ENCODE results near the gene TNS3.
"Not testable (repeated sequence)": the region's sequence is repeated elsewhere in the genome, so short reads cannot be mapped to it uniquely, and the experiment has no call there.

Gene TNS3

DNA sequence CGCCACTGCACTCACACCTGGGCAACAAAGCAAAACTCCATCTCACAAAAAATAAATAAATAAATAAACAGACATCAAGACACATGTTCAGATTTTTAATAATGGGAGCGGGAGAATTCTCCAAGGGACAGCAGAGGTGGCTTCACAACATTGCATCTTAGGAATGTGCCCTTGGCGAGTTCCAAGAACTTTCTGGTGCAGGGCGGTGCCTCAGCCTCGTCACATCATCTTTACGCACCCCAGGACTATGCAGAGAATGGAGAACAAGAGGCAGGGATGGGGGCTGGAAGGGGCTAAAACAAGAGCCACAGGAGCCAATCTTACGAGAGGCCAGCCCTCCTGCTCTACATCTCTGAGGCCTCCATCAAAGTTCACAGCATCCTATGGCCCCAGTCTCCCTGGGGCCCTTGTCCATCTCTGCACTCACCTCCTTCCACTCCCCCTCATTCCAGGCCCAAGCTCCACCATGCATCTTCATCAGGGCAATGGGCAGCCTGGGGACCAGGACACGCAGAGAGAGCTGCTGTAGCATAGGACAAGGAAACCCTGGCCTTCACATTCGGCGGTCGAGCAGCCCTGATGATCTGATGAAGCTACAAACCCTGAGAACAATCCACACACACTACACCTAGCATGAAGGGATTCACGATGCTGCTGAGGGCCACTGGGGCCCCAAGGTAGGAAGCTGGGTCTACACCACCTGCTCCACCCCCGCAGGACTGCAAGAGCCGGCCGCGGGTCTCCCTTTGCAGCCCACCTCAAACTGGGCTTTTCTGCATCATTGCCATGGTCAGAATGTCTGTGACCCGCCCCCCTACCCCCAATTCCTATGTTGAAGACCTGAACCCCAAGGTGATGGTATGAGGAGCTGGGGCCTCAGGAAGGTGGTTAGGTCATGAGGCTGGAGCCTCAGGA is 22.3 kb downstream of the TNS3 start:
- no peak for DNase-seq

- no peak for DNase-seq
These were observed 23.9 kb downstream of the TNS3 start for GRCh38 chr7:47557694-47558670.

GRCh38 chr7:47557317-47557693 is 24.6 kb downstream of the TNS3 start:
- no peak for DNase-seq

DNA sequence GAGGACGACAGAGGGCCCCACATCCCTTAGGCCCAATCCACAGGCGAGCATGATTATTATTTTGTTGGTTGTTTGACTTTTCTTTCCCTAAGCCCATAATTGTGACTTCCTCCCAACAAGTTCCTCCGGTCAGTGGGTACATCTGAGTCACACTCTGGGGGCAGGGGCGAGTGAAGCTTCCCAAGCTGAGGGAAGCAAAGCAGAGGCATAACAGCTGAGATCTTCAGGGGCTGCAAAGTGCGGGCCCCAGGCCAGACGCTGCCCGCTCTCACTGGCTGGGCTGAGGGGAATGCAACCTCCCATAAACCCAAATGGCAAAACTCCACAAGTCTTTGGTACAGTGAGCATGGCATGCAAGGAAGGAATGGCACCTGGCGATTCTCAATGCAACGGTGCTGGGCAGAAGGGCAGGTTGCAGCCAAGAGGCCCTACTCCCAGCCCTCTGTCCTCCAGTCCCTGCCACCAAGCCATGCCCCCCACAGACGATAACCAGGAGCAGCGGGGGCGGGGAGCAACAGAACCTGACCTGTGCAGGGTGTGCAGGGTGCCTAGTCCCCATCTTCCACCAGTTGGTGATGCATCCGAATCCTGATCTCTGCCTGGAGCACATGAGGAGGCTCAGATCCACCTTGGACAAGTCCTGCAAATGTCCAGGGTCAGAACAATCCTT is 25.3 kb downstream of the TNS3 start:
- no peak for DNase-seq

- DNase-seq: no peak
These were observed 28.6 kb downstream of the TNS3 start for GRCh38 chr7:47553309-47553708.

- no peak for DNase-seq
These were observed 29.3 kb downstream of the TNS3 start for GRCh38 chr7:47552621-47553020.

- DNase-seq: no peak
These were observed 30.1 kb downstream of the TNS3 start for GRCh38 chr7:47551668-47552440.

DNA sequence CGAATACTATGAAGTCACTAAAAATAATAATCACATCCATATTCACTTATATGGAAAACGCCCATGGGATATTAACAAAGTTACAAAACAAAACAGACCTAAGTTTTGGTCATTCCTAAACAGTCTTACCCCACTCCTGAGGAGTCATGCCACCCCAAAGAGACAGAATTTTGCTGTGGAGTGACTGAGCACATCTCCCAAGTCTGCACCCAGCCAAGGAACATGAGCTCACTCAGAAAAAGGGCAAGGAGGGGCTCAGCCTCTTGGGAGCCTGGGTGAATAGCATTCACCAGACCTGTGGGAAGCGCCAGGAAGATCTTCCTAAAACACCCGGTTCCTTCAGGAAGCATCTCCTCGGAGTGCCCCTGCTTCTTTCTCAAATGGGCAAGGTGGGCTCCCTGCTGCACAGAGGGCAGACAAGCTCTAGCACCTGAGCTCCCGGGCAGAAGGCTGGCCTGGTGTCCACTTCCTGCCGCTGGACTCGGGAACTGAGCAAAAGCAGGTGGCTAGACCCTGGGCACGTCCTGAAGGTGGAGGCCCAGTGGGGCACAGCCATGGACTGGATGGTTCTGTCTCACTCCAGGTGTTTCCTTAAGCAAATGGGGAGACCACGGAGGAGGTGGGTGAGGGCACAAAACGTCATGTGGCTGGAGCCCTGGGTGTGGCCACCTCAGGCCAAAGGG is 31.0 kb downstream of the TNS3 start:
- DNase-seq: no peak

DNA sequence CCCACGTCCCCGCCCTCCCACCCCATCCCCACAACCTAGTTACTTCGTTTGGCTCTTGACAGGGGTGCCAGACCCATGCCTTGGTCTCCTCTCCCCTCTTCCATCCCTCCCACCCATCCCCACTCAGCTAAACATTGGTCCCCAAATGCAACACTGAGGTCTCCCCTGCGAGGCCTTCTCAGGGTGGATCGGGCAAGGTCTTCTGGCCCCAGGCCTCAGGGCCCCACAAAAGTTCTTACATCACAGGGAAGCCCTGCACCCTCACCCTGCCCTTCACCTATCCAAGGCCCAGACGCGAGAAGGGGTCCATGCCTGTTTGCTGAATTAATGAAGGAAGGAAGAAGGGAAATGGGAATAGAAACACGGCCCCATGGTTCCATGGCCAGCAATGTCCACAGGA is 32.0 kb downstream of the TNS3 start:
- no peak for DNase-seq

DNA sequence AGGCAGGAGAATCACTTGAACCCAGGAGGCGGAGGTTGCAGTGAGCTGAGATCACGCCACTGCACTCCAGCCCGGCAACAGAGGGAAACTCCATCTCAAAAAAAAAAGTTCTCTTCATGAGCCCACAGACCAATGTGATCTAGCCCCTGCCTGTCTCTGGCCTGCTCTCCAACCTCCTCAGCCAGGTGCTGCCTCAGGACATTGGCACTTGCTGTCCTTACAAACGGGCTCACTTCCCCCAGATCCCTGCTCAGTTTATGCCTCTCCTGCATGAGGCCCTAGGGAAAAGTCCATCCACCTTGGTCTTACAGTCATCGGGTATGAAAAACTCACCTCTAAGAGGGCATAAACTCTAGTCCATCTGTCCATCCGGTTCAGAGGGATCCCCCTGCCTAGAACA is 32.5 kb downstream of the TNS3 start:
- DNase-seq: no peak

DNA sequence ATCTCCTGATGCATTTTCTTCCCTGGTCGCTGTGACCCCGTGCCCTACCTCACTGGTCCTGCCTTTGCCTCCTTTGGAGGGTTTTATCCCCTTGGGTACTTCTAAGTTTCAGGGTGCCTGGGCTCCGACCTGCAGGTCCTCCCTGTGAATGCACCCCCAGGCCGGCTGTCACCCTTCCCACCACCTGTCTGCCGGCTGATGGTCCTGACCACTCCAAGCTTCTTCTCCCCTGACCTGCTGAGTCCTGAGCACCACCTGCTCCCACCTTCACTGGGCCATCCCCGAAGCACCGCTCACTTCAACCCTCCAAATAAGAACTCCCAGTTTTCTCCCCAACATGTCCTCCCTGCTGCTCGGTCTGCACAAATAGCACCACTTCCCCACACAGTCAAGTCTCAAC is 33.4 kb downstream of the TNS3 start:
- DNase-seq: no peak

- no peak for DNase-seq
These were observed 35.0 kb downstream of the TNS3 start for GRCh38 chr7:47546733-47547494.

- DNase-seq: no peak
These were observed 35.7 kb downstream of the TNS3 start for GRCh38 chr7:47546171-47546570.

DNA sequence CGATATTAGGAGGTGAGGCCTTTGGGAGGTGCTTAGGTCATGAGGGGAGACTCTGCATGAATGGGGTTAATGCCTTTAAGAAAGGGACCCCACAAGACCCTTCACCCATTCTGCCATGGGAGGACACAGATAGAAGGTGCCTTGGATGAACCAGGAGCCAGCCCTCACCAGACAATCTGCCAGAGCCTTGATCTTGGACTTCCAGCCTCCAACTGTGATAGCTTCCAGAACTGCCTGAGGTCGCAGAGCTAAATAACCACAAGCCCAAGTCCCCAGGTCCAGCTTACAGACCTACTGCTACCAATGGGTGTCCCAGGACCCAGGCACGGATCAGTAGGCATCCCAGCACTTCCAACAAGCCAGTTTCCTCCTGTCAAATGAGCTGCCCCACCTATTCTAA is 37.5 kb downstream of the TNS3 start:
- no peak for DNase-seq

- DNase-seq: no peak
These were observed 38.2 kb downstream of the TNS3 start for GRCh38 chr7:47543714-47544113.

DNA sequence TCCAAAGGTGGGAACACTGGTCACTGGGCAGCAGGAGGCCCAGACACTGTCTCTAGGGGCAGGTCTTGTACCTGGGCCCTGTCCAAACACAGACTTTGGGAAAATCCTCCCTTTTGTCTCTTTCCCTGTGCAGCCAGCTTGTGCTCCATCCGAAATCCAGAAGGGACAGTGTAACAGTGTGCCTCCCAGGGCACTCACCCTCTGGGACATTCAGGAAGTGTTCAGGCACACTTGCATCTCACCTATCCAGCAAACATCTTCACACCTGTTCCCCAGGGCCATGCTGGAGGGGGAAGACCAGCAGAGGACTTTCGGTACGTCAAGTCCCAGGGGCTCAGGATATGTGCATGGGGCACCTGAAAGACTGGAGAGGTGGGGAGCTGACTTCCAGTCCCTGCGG is 38.9 kb downstream of the TNS3 start:
- no peak for DNase-seq

DNA sequence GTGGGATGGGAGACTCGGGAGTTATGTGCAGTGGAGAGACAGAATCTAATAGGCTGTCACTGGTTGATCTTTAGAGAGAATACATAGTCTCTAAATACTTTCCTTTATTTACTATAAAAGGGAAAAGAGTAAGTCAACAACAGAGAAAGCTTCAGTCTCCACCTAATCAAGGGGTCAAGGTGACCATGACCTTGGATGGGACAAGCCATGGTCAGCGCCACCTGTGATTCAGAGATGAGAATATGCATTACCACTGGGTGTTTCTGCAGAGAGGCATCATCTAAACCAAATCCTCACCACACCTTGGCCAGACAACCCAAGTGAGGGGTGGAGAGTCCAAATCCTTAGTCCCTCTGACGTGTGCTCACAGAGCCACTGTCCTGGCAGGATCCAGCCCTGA is 39.9 kb downstream of the TNS3 start:
- no peak for DNase-seq

- not testable (repeated sequence) for DNase-seq
These were observed 40.4 kb downstream of the TNS3 start for GRCh38 chr7:47541485-47541884.

GRCh38 chr7:47540387-47541350 is 41.2 kb downstream of the TNS3 start:
- DNase-seq: no peak

DNA sequence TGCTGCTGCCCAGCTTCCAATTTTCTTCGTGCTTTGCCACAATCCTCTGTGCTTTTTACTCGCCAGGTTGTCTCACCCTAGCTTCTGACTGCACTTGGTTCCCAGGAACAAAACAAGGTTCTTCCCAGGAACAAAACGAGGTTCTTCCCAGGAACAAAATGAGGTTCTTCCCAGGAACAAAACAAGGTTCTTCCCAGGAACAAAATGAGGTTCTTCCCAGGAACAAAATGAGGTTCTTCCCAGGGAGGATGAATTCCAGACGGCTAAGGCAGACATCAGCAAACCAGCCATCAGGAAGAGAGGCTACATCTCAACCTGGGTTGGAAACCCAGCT is 41.9 kb downstream of the TNS3 start:
- no peak for DNase-seq

All from NCI-H2081 treated with DMSO at 0.1 percent for 48 hours (cell line).